GM19455 (cell line): ENCODE results near the gene MBD5.
A peak's percentile ranks its signal among the peaks of the same experiment; 100 is the strongest.

ENCODE experiments used
- ATAC-seq: cut with Tn5 transposase; IDR thresholded peaks from one replicate; pipeline ENCODE4 v1.9.1; 2021; ENCODE audit not compliant: unreplicated experiment

The MBD5 gene

DNA sequence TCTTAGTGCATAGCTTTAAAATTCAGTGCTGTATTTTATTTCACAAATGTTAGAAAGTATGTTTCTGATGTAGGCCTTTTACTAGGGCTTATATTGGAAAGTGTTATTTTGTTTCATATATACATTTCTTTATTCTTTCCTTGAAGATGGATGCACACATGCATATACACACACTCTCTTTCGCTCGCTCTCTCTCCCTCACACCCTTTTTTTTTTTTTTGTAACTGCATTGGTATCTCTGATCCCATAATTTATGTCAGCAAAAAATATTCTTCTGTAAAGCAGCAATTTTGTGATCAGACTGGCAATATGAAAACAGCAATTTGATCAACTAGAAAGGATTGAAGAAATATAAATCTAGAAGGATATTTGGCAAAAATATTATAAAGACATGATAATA, 2.0 kb downstream of the MBD5 start:
- ATAC-seq, result no peak

- peak; percentile 34 for ATAC-seq
Observed at GRCh38 chr2:148023861-148024260, 3.0 kb downstream of the MBD5 start.

DNA sequence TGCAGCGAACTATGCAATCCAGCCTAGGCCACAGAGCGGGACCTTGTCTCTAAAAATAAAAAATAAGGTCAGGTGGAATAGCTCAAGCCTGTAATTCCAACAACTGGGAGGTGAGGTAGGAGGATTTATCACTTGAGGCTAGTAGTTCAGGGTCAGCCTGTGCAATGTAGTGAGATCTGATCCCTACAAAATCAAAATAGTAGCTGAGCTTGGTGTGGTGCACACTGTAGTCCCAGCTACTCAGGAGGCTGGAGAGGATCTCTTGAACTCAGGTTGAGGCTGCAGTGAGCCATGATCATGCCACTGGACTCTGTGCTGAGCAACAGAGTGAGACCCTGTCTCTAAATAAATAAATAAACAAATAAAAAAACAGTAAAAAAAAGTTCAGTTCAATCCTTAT, 5.7 kb downstream of the MBD5 start:
- ATAC-seq, result no peak

GRCh38 chr2:148027822-148028221, 6.9 kb downstream of the MBD5 start:
- no peak for ATAC-seq

DNA sequence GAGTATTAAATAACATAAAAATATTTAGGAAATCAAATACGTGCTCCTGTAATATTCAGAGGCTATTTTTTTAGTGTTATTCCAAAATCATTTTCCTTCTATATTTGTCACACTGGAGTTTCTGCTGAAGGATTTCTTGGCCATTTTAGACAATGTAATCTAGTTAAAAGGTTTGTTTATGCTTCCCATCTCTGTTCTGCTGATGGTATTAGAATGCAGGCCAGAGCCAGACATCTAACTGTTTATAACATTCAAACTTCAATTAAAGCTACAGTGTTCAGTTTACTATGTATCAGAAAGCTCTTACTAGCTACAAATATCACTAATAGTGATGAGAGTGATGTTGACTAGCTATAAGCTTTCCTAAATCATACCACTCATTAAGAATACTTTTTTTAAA, 7.9 kb downstream of the MBD5 start:
- no peak for ATAC-seq

DNA sequence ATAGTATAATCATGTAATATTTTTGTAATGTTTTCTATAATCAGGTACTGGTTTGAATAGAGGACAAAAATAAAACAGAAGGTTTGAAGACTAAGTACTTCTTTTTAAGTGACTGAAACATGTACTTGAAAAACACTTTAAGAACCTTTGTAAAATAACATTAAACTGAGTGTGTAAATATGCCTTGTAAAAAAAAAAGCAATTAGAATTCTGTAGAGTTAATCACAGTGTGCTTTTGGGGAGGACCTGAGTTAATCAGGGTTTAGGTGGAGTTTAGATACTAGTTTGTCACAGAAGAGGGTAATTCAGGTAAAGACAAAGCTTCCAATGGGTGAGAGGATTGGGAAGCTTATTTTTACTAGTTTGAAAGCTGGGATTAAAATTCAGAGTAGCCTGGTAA, 10.3 kb downstream of the MBD5 start:
- ATAC-seq, result no peak

DNA sequence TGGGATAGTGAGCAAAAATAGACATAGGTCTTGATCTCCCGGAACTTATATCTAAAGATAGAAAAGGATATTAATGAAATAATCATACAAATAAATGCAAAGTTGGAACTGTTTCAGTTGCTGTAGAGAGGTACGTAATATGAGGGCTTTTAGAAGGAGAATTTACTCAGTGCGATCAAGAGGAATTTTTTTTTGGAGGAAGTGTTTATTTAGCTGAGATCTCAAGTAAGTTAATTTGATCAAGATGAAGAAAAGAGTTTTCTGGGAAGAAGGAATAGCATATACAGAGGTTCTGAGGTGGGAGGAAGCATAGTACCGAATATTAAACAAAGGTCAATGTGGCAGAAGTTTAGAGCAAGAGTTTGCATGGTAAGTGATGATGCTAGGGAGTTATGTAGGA, 11.3 kb downstream of the MBD5 start:
- ATAC-seq, result no peak

DNA sequence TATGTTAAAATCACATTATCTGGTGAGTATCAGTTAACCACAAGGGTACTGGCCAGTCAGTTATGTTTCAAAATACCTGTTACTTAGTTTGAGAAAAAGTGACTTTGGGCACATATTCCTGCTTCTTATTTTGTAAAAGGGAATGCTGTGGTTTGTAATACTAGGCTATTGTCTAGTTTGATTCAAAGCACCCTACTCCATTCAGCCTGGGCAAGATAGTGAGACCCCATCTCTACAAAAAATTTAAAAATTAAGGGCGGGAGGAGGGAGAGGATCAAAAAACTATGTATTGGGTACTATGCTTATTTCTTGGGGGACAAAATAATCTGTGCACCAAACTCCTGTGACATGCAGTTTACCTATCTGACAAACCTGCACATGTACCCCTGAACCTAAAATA, 18.9 kb downstream of the MBD5 start:
- ATAC-seq, result no peak

- ATAC-seq, result peak; percentile 75
Observed at GRCh38 chr2:148042219-148042618, 21.3 kb downstream of the MBD5 start.

GRCh38 chr2:148044322-148044721, 23.4 kb downstream of the MBD5 start:
- ATAC-seq, result no peak

DNA sequence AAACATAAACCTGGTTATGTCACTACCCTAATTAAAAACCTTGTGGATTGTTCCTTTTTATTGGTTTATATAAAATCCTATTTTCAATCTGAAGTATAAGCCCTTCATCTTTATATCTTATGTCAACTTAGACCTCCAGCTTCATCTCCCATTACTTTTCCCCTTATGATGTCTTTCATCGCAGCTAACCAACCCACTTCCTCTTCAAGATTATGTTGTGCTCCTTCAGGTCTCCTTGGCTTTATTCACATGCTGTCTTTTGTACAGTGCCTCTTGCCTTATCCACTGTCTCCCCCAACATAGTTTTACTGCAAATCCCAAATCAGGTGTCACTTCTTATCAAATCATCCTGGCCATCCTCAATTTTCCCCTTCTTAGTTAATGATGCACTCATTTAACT, 25.9 kb downstream of the MBD5 start:
- no peak for ATAC-seq

DNA sequence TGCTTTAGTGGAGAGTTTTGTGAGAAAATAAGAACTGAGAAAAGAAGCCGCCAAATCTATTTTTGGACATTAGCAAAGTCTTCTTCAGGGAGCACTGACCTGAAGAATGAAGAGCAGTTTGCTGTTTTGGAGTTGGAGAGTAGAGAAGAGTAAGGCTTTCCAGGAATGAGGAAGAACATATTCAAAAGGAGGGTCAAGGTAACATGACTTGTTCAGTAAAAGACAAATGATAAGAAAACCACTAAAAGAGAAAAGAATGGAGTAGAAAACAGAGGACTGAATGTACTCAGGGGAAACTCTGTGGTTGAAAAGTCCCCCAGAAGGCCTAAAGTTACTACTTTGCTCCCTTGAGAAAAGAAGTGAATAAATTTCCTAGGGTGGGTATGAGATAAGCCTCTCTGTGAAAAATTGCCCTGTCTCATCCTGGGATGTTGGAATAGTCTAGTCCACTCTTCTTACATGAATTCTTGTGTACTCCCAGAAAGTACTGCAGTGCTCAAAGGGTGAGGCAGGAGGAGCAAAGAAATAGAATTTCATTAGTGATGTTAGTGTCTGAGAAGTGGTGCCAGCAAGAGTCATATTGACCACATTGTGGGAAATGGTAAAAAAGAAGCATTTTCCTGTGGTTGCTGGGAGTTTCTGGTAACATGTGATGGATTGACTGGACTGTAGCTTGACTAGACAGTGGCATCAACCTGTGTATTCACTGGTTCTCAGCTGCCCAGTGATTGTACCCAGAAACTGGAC, 27.8 kb downstream of the MBD5 start:
- ATAC-seq, result peak; percentile 56

GRCh38 chr2:148049284-148049683, 28.4 kb downstream of the MBD5 start:
- ATAC-seq, result peak; percentile 4

DNA sequence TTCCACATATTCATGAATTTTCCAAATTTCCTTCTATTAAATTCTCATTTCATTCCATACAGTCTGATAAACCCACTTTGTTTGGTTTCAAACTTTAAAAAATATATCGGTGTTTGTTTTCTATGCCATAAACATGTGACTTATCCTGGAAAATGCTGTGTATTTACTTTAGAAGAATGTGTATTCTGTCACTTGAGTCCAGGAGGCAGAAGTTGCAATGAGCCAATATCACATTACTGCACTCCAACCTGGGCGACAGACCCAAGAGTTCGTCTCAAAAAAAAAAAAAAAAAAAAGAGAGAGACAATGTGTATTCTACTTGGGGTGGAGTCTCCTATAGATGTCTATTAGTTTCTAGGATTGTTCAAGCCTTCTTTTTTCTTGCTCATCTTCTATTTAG, 31.8 kb downstream of the MBD5 start:
- ATAC-seq, result no peak

GRCh38 chr2:148058641-148059040, 37.8 kb downstream of the MBD5 start:
- no peak for ATAC-seq

- no peak for ATAC-seq
Observed at GRCh38 chr2:148063633-148064032, 42.7 kb downstream of the MBD5 start.

- no peak for ATAC-seq
Observed at GRCh38 chr2:148065936-148066335, 45.0 kb downstream of the MBD5 start.

DNA sequence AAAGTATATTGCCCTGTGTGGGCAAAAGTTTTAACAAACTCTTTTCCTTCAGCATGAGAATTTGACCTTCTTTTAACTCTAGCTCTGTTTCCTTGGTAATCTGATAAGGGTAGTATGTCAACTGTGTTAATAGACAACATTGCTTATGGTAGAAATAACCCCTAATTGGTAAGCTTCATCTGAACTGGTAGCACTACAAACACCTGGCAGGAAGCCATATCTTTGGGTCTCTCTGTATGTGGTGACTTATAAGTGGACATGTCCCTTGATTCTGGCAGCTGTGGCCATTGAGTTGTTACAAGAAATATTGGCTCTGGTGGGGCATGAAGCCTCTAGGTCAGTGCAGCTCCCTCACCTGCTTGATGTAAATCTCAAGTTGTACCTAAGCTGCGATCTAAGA, 46.9 kb downstream of the MBD5 start:
- no peak for ATAC-seq

DNA sequence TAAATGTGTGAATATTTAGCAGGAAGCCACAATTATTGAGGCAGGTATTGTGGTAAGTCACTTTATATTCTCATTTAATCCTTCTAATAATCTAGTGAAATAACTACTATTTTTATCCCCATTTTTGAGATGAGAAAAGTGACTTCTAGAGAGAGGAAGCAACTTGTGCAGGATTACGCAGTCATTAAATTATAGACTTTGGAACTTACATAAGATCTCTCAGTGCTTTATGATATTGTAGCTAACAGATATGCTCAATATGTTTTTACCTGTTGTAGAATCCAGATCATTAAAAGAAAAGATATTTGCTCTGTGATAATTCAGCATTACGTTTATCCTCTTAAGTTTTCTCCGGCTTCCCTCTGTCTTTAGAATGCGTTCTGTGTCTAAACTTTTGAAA, 50.5 kb downstream of the MBD5 start:
- no peak for ATAC-seq

DNA sequence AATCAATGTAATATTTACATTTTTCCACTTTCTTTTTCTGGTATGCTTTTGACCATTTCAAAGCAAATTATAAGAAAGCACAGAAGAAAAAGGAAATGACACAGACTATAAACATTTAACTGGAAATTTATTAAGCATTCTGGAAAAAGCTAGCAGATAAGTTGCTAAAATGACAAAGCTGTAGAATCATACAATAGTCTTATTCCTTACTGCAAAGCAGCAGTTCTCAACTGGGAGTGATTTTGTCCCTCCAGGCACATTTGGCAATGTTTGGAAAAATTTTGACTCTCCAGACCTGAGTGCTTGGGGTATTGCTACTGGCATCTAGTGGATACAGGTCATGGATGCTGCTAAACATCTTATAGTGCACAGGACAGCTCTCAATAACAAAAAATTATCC, 75.1 kb downstream of the MBD5 start:
- ATAC-seq, result no peak

DNA sequence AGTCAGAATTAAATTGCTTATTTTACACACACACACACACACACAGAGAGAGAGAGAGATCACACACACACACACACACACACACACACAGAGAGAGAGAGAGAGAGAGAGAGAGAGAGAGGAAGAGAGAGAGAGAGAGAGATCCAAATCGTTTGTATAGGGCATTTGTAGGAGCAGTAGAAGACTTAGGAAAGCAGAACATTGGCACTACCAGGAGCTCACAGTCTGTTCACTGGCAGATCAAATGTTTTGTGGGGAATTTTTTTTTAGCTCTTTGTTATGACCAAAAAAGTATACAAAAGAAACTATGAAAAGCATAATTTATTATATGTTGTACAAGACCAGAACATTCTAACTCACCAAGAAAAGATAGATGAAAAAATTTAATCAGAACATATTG, 81.8 kb downstream of the MBD5 start:
- ATAC-seq, result no peak

DNA sequence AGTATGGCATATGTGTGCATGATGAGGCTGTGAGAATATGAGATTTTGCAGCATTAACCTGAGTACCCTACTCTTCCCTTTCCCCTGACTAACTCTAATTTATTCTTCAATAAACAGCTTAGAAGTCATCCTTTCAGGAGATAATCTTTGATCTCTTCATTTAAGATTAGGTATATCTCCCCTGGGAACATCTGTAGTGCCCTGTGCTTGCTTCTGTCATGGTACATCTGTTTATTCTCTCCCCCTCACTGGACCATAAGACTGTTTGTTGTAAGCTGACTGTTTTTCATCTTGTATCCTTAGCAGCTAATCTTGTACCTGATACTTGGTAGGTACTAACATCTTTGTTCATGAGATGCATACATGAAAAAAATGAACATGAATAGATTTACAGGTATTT, 83.1 kb downstream of the MBD5 start:
- no peak for ATAC-seq

- no peak for ATAC-seq
Observed at GRCh38 chr2:148106331-148106730, 85.4 kb downstream of the MBD5 start.
